Endothelial cell of coronary artery (primary cell): ENCODE data around the gene NPHS2. TPM values are rescaled to one million over a fixed set of nuclear protein-coding genes. Genes with fewer than 3 reads are reported as not detected.

Experiments used
- total RNA-seq: library from RNA; depleted of rRNA; stranded (reverse); fragments of >200 nt; gene quantifications from 2 replicates; pipeline ENCODE4 v1.2.3, GENCODE V29; 2014

The NPHS2 gene
- not detected in 2 replicates for total RNA-seq

GRCh38 chr1:179575497-179576314 lies at the start of gene NPHS2:
Gene NPHS2, minus strand, starts transcription at chr1:179575948. Its CDS starts 84 bp downstream, at chr1:179575864.

DNA sequence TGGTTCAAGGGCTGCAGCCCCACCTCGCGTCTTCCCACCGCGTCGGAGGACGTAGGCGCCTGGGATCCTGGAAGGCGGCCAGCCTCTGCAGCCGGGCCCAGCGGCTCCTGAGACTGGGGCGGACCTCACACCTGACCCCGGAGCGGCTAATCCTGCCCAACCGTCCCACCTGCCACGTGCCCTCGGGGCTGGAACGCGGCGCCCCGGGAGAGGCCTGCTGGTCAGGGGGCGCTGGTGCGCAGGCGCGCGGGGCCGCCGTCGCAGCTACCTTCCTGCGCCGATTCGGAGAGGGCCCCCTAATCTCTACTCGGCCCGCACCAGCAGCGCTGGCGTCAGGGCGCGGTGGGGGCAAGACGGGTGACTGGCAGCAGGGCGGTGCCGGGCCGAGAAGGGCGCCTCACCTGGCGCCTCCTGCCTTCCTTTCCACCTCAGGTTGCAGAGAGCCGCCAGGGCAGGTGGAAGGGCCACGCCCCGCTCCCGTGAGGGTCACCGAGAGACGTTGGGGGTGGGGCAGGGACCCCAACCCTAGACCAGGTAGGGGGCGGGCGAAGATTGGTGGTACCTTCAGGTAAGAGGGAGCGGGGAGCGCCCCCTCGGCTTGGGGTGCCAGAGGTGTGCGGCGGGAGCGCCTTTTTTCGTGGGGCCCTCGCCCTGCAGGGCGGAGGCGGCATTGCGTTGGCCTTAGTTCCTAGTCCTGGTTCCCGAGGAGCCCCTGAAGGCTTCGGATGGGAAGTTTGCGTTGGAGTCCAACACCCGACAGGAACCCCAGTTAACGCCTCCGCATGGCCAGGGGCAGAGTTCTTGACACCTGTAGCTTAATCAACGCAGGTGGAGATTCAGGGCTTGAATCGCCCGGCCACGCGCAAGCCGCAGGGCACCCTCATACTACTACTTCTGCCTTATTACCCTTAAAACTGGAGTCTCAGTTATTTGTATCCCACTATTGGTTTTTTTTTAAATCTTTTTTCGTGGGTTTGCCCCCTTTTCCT lies 16.1 kb upstream of the NPHS2 start, which contains the start of gene TDRD5:
Gene TDRD5, plus strand, starts transcription at position 241 of the 989 bp plus-strand sequence. CDS start 784 bp downstream, outside the sequence.

Other genes with a start within 250 kb of the NPHS2 start
- gene AXDND1, start 210.0 kb downstream of the NPHS2 start, total RNA-seq, result 0.09 TPM in 1 of 2 replicates, not detected in the other
- gene TDRD5, start 15.9 kb upstream of the NPHS2 start, total RNA-seq, result not detected in 2 replicates
- gene FAM163A, start 167.3 kb upstream of the NPHS2 start, total RNA-seq, result 0.09 TPM in 2 replicates